A549 (cell line): Measurements from ENCODE around the gene HOXD10. TPM values are rescaled to one million over a fixed set of nuclear protein-coding genes. Genes with fewer than 3 reads are reported as not detected.

Source experiments
- ATAC-seq, 2 experiments: fragments of 200-7000 bp in 1 of 2; fragments of >200 bp in 1 of 2; cut with Nextera tagmentation in 1 of 2; cut with Tn5 transposase in 1 of 2; 3 replicates each; pipeline versions ENCODE4 v1.8.0 to v1.9.1; 2018 to 2020; ENCODE audit warnings: mild to moderate bottlenecking in 1 of 2, moderate library complexity in 1 of 2
- CTCF ChIA-PET: fragments of 300-600 bp; sonication (Branson Sonifier 250); formaldehyde crosslinking; extraction: SDS; loops from one replicate; lab custom pipeline; 2021; ENCODE audit warnings: antibody characterized with exemption, inconsistent platforms; lab: Yijun Ruan, JAX
- POLR2A ChIA-PET: fragments of 350-600 bp; formaldehyde crosslinking; extraction: SDS; loops from one replicate; lab custom pipeline; 2021; ENCODE audit warnings: antibody characterized with exemption, inconsistent platforms; lab: Yijun Ruan, JAX
- DNase-seq, 2 experiments: peaks; one replicate each; pipeline versions ENCODE4 v3.0.0 to v3.0.0-alpha.2; 2011 to 2016; ENCODE audit warnings: low read depth in 1 of 2, low spot score in 1 of 2
- FAIRE-seq: peaks from 2 replicates; lab custom pipeline; 2011; peaks lifted over from hg19 to GRCh38; lab: Jason Lieb, UNC
- H3K27ac ChIP-seq, 2 experiments: fragments of >200 bp; sonication (Bioruptor Twin); formaldehyde crosslinking; 3 replicates each; pipeline ENCODE4 v1.5.1; 2016 to 2017
- H3K4me1 ChIP-seq: fragments of >200 bp; sonication (Bioruptor Twin); formaldehyde crosslinking; 3 replicates; pipeline ENCODE4 v1.6.1; 2016
- H3K4me2 ChIP-seq: fragments of >200 bp; sonication (Bioruptor Twin); formaldehyde crosslinking; 3 replicates; pipeline ENCODE4 v1.6.1; 2016
- H3K4me3 ChIP-seq: fragments of >200 bp; sonication (Bioruptor Twin); formaldehyde crosslinking; 3 replicates; pipeline ENCODE4 v1.5.1; 2016
- H3K9me3 ChIP-seq: fragments of >200 bp; sonication (Bioruptor Twin); formaldehyde crosslinking; 3 replicates; pipeline ENCODE4 v1.6.1; 2016
- ATOH8 ChIP-seq: fragments of 250-450 bp; sonication (Bioruptor Pico); IDR thresholded peaks from 2 replicates; pipeline ENCODE4 v1.5.0; 2020; ENCODE audit warnings: low read depth, mild to moderate bottlenecking, moderate library complexity
- BCL3 ChIP-seq: fragments of >200 bp; sonication (Bioruptor Twin); formaldehyde crosslinking; IDR thresholded peaks from 3 replicates; pipeline ENCODE4 v1.6.1; 2016
- BHLHE40 ChIP-seq: IDR thresholded peaks from 2 replicates; pipeline ENCODE4 v1.6.1; 2012; ENCODE audit warnings: low read depth, low read length, inconsistent platforms
- CBX8 ChIP-seq: fragments of 200-600 bp; sonication (generic); IDR thresholded peaks from 2 replicates; pipeline ENCODE4 v1.6.1; 2016
- CEBPB ChIP-seq, 2 experiments: fragments of >200 bp in 1 of 2; sonication (Bioruptor Twin) in 1 of 2; formaldehyde crosslinking in 1 of 2; IDR thresholded peaks; 2 replicates each; pipeline ENCODE4 v1.6.1; 2012 to 2016
- EHMT2 ChIP-seq: fragments of 200-600 bp; sonication (generic); IDR thresholded peaks from 2 replicates; pipeline ENCODE4 v1.6.1; 2016; ENCODE audit warnings: antibody characterized with exemption, low read depth, mild to moderate bottlenecking, moderate library complexity
- FOSL2 ChIP-seq, 2 experiments: fragments of 450-650 bp in 1 of 2; fragments of >200 bp in 1 of 2; sonication (Bioruptor Twin) in 1 of 2; formaldehyde crosslinking; IDR thresholded peaks; 2 replicates each; pipeline versions ENCODE4 v1.5.0 to v1.6.1; 2016 to 2020; ENCODE audit warnings: mild to moderate bottlenecking in 1 of 2, moderate library complexity in 1 of 2
- GATA3 ChIP-seq: IDR thresholded peaks from 2 replicates; pipeline ENCODE4 v1.6.1; 2012; ENCODE audit warnings: borderline replicate concordance
- HDAC2 ChIP-seq: fragments of 200-600 bp; sonication (generic); IDR thresholded peaks from 2 replicates; pipeline ENCODE4 v1.6.1; 2016
- HOXB13 ChIP-seq: fragments of 250-450 bp; sonication (Bioruptor Pico); IDR thresholded peaks from 2 replicates; pipeline ENCODE4 v1.5.0; 2020; ENCODE audit warnings: low read depth, mild to moderate bottlenecking, moderate library complexity
- JUN ChIP-seq, 2 experiments: fragments of >200 bp; sonication (Bioruptor Twin); formaldehyde crosslinking; IDR thresholded peaks; 2 replicates in 1 of 2; 3 replicates in 1 of 2; pipeline ENCODE4 v1.6.1; 2016 to 2017
- JUNB ChIP-seq: fragments of >200 bp; sonication (Bioruptor Twin); formaldehyde crosslinking; IDR thresholded peaks from 2 replicates; pipeline ENCODE4 v1.6.1; 2016
- KDM5A ChIP-seq: fragments of 200-600 bp; sonication (generic); IDR thresholded peaks from 2 replicates; pipeline ENCODE4 v1.6.1; 2016; ENCODE audit warnings: antibody characterized with exemption, mild to moderate bottlenecking
- MAX ChIP-seq: IDR thresholded peaks from 2 replicates; pipeline ENCODE4 v1.6.1; 2012
- MAZ ChIP-seq: fragments of 150-350 bp; IDR thresholded peaks from 2 replicates; pipeline ENCODE4 v1.6.1; 2014; ENCODE audit warnings: antibody characterized with exemption, low read depth, low read length, borderline replicate concordance
- MYC ChIP-seq: IDR thresholded peaks from 2 replicates; pipeline ENCODE4 v1.6.1; 2012; ENCODE audit warnings: mild to moderate bottlenecking, inconsistent platforms, low read length, improper control_type of control experiment, borderline replicate concordance
- NFE2L2 ChIP-seq: fragments of 150-350 bp; conservative IDR thresholded peaks from 2 replicates; pipeline ENCODE4 v1.6.1; 2014; ENCODE audit warnings: low read length
- POLR2AphosphoS2 ChIP-seq: conservative IDR thresholded peaks from 2 replicates; pipeline ENCODE4 v1.6.1; 2012; ENCODE audit warnings: low read length, improper control_type of control experiment, inconsistent platforms
- RAD21 ChIP-seq, 2 experiments: fragments of >200 bp in 1 of 2; sonication (Bioruptor Twin) in 1 of 2; formaldehyde crosslinking in 1 of 2; IDR thresholded peaks in 1 of 2; conservative IDR thresholded peaks in 1 of 2; 2 replicates in 1 of 2; 3 replicates in 1 of 2; pipeline ENCODE4 v1.6.1; 2012 to 2018; ENCODE audit warnings: inconsistent platforms in 1 of 2
- RNF2 ChIP-seq: fragments of 200-600 bp; sonication (generic); IDR thresholded peaks from 2 replicates; pipeline ENCODE4 v1.6.1; 2016; ENCODE audit warnings: low read depth, mild to moderate bottlenecking, antibody characterized with exemption, moderate library complexity, borderline replicate concordance
- SMC3 ChIP-seq: fragments of >200 bp; sonication (Bioruptor Twin); formaldehyde crosslinking; IDR thresholded peaks from 3 replicates; pipeline ENCODE4 v1.6.1; 2018; ENCODE audit warnings: inconsistent platforms
- SREBF2 ChIP-seq: fragments of 450-650 bp; IDR thresholded peaks from 2 replicates; pipeline ENCODE4 v1.6.1; 2014; ENCODE audit warnings: mild to moderate bottlenecking, moderate library complexity
- TFCP2L1 ChIP-seq: fragments of 250-450 bp; sonication (Bioruptor Pico); IDR thresholded peaks from 2 replicates; pipeline ENCODE4 v1.5.0; 2021; ENCODE audit warnings: mild to moderate bottlenecking
- ZC3H11A ChIP-seq: fragments of 450-650 bp; IDR thresholded peaks from 2 replicates; pipeline ENCODE4 v1.6.1; 2014; ENCODE audit warnings: antibody characterized with exemption, mild to moderate bottlenecking
- ZFP36 ChIP-seq: fragments of 450-650 bp; IDR thresholded peaks from 2 replicates; pipeline ENCODE4 v1.6.1; 2014; ENCODE audit warnings: borderline replicate concordance; ENCODE audit not compliant: partially characterized antibody
- ZNF302 ChIP-seq: fragments of 250-450 bp; sonication (Bioruptor Pico); IDR thresholded peaks from 2 replicates; pipeline ENCODE4 v1.9.0; 2021; ENCODE audit warnings: inconsistent platforms, mild to moderate bottlenecking, moderate library complexity
- WGBS: methylation state at CpG from one replicate; pipeline ENCODE4 v1.1.6; 2017; ENCODE audit errors: missing lambda C conversion rate; 5-methylcytosine and 5-hydroxymethylcytosine counted together
- polyA plus RNA-seq, 4 experiments: library from polyadenylated mRNA; depleted of rRNA in 3 of 4; stranded (reverse); fragments of >200 nt; fragmentation: RNase III in 1 of 4; extraction: RNeasy Plus Mini Kit Qiagen cat#74134 plus additional on column Dnase treatment in 1 of 4; gene quantifications; 2 replicates in 3 of 4; 3 replicates in 1 of 4; pipeline ENCODE4 v1.2.3, GENCODE V29; 2011 to 2017
- TF ChIP-seq, protein P1 (sequence below): fragments of >200 bp; sonication (Bioruptor Twin); formaldehyde crosslinking; IDR thresholded peaks from 3 replicates; pipeline ENCODE4 v1.5.1; 2016
- TF ChIP-seq, protein P2 (sequence below): fragments of 150-350 bp; IDR thresholded peaks from 2 replicates; pipeline ENCODE4 v1.6.1; 2014; ENCODE audit warnings: low read depth, mild to moderate bottlenecking, low read length
- TF ChIP-seq, protein P3 (sequence below): fragments of >200 bp; sonication (Bioruptor Twin); formaldehyde crosslinking; IDR thresholded peaks from 2 replicates; pipeline ENCODE4 v1.6.1; 2016

Gene HOXD10
- polyA plus RNA-seq, 2 of the 4 experiments (the other 2 are of a cell fraction): 4.3 to 4.8 TPM

GRCh38 chr2:176114930-176115625, 1.5 kb upstream of the HOXD10 start:
- ATAC-seq (no peak), DNase-seq (no peak), FAIRE-seq (no peak)
- POLR2A ChIA-PET: no interaction called here
- H3K4me3 ChIP-seq: no peak overlapping the region
- H3K4me1 ChIP-seq: peaks cover 3% of the 10 kb centered on the region; the same call in 1 of the 3 replicates
- TF ChIP-seq BCL3: no peak
- TF ChIP-seq, protein P1, sequence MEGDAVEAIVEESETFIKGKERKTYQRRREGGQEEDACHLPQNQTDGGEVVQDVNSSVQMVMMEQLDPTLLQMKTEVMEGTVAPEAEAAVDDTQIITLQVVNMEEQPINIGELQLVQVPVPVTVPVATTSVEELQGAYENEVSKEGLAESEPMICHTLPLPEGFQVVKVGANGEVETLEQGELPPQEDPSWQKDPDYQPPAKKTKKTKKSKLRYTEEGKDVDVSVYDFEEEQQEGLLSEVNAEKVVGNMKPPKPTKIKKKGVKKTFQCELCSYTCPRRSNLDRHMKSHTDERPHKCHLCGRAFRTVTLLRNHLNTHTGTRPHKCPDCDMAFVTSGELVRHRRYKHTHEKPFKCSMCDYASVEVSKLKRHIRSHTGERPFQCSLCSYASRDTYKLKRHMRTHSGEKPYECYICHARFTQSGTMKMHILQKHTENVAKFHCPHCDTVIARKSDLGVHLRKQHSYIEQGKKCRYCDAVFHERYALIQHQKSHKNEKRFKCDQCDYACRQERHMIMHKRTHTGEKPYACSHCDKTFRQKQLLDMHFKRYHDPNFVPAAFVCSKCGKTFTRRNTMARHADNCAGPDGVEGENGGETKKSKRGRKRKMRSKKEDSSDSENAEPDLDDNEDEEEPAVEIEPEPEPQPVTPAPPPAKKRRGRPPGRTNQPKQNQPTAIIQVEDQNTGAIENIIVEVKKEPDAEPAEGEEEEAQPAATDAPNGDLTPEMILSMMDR: no peak
- no peak for TF ChIP-seq FOSL2 (IDR thresholded peaks at IDR 0.05)
- no peak for TF ChIP-seq FOSL2 (CRISPR knock-in tag; IDR thresholded peaks at IDR 0.05)
- TF ChIP-seq BHLHE40: no peak
- no peak for TF ChIP-seq ZFP36
- TF ChIP-seq TFCP2L1 (CRISPR knock-in tag): no peak
- no peak for TF ChIP-seq ATOH8 (CRISPR knock-in tag)
- TF ChIP-seq CEBPB (IDR thresholded peaks at IDR 0.05): no peak
- TF ChIP-seq RAD21 (conservative IDR thresholded peaks at IDR 0.05 in 1 of 2, IDR thresholded peaks at IDR 0.05 in 1 of 2): no peak
- TF ChIP-seq EHMT2: no peak
- TF ChIP-seq SMC3: no peak
- no peak for TF ChIP-seq GATA3
- no peak for TF ChIP-seq CBX8
- TF ChIP-seq, protein P2, sequence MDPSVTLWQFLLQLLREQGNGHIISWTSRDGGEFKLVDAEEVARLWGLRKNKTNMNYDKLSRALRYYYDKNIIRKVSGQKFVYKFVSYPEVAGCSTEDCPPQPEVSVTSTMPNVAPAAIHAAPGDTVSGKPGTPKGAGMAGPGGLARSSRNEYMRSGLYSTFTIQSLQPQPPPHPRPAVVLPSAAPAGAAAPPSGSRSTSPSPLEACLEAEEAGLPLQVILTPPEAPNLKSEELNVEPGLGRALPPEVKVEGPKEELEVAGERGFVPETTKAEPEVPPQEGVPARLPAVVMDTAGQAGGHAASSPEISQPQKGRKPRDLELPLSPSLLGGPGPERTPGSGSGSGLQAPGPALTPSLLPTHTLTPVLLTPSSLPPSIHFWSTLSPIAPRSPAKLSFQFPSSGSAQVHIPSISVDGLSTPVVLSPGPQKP: no peak
- TF ChIP-seq MYC: no peak
- TF ChIP-seq HDAC2: no peak
- CTCF ChIA-PET: interaction anchor here (0.6 to 3.6 kb wide), 5 partner anchors 12 to 1034 kb away, joined by 3 to 22 read pairs (median 6); no protein-coding TSS in a partner anchor
- no peaks in the 10 kb centered on the region for H3K9me3 ChIP-seq
- no peak overlapping the region; the same call in 1 of the 3 replicates for H3K4me2 ChIP-seq
- WGBS: 85% methylated on average over 16 of the region's 16 CpGs
- no peak overlapping the region for H3K27ac ChIP-seq

DNA sequence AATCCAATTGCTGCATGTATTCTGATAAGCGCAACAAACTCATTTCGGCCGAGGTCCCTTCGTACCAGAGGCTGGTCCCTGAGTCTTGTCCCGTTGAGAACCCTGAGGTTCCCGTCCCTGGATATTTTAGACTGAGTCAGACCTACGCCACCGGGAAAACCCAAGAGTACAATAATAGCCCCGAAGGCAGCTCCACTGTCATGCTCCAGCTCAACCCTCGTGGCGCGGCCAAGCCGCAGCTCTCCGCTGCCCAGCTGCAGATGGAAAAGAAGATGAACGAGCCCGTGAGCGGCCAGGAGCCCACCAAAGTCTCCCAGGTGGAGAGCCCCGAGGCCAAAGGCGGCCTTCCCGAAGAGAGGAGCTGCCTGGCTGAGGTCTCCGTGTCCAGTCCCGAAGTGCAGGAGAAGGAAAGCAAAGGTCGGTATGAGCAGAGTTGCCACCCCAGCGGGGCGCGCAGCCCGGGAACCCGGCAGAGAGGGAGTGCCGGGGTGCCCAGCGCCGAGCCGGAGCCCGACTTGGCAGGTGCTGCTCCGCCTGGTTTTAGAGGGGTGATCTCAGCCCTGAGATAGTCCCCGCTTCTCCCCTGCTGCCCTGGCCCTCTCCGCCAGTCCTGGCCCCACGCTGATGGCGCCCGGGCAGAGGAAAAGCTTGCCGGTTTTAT, 714 bp downstream of the HOXD10 start:
- H3K27ac ChIP-seq: no peak overlapping the region
- no peak overlapping the region for H3K4me2 ChIP-seq
- WGBS: 89% methylated on average over 39 of the region's 40 CpGs
- ATAC-seq (no peak), DNase-seq (no peak), FAIRE-seq (no peak)
- no peak overlapping the region for H3K4me3 ChIP-seq
- no peaks in the 10 kb centered on the region for H3K9me3 ChIP-seq
- ChIA-PET CTCF (interaction anchor here (0.8 to 3.6 kb wide), 6 partner anchors 9 to 1045 kb away, joined by 3 to 22 read pairs (median 4); no protein-coding TSS in a partner anchor), POLR2A (interaction anchor here (0.5 kb wide), 1 partner anchor 945 kb away, joined by 3 read pairs; no protein-coding TSS in a partner anchor)
- 0 out of 3 replicates have a peak, but pooled peaks cover 3% of the 10 kb centered on the region for H3K4me1 ChIP-seq
- TF ChIP-seq JUNB: no peak
- TF ChIP-seq, protein P1: no peak
- TF ChIP-seq, protein P3, sequence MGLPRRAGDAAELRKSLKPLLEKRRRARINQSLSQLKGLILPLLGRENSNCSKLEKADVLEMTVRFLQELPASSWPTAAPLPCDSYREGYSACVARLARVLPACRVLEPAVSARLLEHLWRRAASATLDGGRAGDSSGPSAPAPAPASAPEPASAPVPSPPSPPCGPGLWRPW: no peak
- TF ChIP-seq SREBF2: no peak
- no peak for TF ChIP-seq POLR2AphosphoS2
- TF ChIP-seq CBX8: no peak
- TF ChIP-seq SMC3: no peak
- no peak for TF ChIP-seq HOXB13 (CRISPR knock-in tag)
- TF ChIP-seq JUN (IDR thresholded peaks at IDR 0.05): no peak
- no peak for TF ChIP-seq RNF2
- TF ChIP-seq NFE2L2: no peak
- no peak for TF ChIP-seq EHMT2
- TF ChIP-seq KDM5A: no peak
- TF ChIP-seq ZC3H11A: no peak
- TF ChIP-seq MAX: no peak
- no peak for TF ChIP-seq ZNF302
- TF ChIP-seq MAZ: no peak
